ENCODE data around the gene DDR2.

DDR2 gene

GRCh38 chr1:162619076-162619475, 13.2 kb upstream of the DDR2 start:
- no peak overlapping the region for H3K4me3 ChIP-seq (ENCODE audit: low read depth, low read length)
- TF ChIP-seq CTCF (conservative IDR thresholded peaks at IDR 0.05; ENCODE audit: low read depth, low read length), result no peak
- DNase-seq (ENCODE audit: low read depth), result no peak

- DNase-seq (ENCODE audit: low read depth), result no peak
- H3K4me3 ChIP-seq (ENCODE audit: low read depth, low read length), result no peak overlapping the region
- TF ChIP-seq CTCF (conservative IDR thresholded peaks at IDR 0.05; ENCODE audit: low read depth, low read length), result no peak
These were observed 11.0 kb upstream of the DDR2 start for GRCh38 chr1:162621256-162621655.

- no peak overlapping the region for H3K4me3 ChIP-seq (ENCODE audit: low read depth, low read length)
- TF ChIP-seq CTCF (conservative IDR thresholded peaks at IDR 0.05; ENCODE audit: low read depth, low read length), result no peak
- DNase-seq (ENCODE audit: low read depth), result no peak
These were observed 6.6 kb upstream of the DDR2 start for GRCh38 chr1:162625679-162626078.

- no peak overlapping the region for H3K4me3 ChIP-seq (ENCODE audit: low read depth, low read length)
- TF ChIP-seq CTCF (conservative IDR thresholded peaks at IDR 0.05; ENCODE audit: low read depth, low read length), result no peak
- DNase-seq (ENCODE audit: low read depth), result no peak
These were observed 6.2 kb upstream of the DDR2 start for GRCh38 chr1:162626094-162626493.

GRCh38 chr1:162626761-162627160, 5.5 kb upstream of the DDR2 start:
- peak overlapping the region; percentile 28 for H3K4me3 ChIP-seq (ENCODE audit: low read depth, low read length)
- peak; percentile 30 for DNase-seq (ENCODE audit: low read depth)
- no peak for TF ChIP-seq CTCF (conservative IDR thresholded peaks at IDR 0.05; ENCODE audit: low read depth, low read length)

GRCh38 chr1:162627662-162628296, 4.5 kb upstream of the DDR2 start:
- peak; percentile 73 for DNase-seq (ENCODE audit: low read depth)
- TF ChIP-seq CTCF (conservative IDR thresholded peaks at IDR 0.05; ENCODE audit: low read depth, low read length), result peak; percentile 54
- H3K4me3 ChIP-seq (ENCODE audit: low read depth, low read length), result no peak overlapping the region

- no peak overlapping the region for H3K4me3 ChIP-seq (ENCODE audit: low read depth, low read length)
- no peak for TF ChIP-seq CTCF (conservative IDR thresholded peaks at IDR 0.05; ENCODE audit: low read depth, low read length)
- DNase-seq (ENCODE audit: low read depth), result peak; percentile 27
These were observed 3.1 kb upstream of the DDR2 start for GRCh38 chr1:162629077-162629627.

Measured in choroid plexus epithelial cell (primary cell).